Stimulated activated CD4-positive, alpha-beta T cell treated with anti-CD3 and anti-CD28 coated beads, Interleukin-1b, Interleukin-23, amount 100 ng/mL, for 24 hours (primary cell): ENCODE data around the gene DHRS2.
"Not testable (repeated sequence)": the region's sequence is repeated elsewhere in the genome, so short reads cannot be mapped to it uniquely, and the experiment has no call there.

Experiments
- DNase-seq, 4 experiments: peaks; one replicate each; pipeline ENCODE4 v3.0.0-alpha.2; 2020; ENCODE audit warnings: low read depth in 4 of 4, low spot score in 1 of 4

DHRS2 gene

DNA sequence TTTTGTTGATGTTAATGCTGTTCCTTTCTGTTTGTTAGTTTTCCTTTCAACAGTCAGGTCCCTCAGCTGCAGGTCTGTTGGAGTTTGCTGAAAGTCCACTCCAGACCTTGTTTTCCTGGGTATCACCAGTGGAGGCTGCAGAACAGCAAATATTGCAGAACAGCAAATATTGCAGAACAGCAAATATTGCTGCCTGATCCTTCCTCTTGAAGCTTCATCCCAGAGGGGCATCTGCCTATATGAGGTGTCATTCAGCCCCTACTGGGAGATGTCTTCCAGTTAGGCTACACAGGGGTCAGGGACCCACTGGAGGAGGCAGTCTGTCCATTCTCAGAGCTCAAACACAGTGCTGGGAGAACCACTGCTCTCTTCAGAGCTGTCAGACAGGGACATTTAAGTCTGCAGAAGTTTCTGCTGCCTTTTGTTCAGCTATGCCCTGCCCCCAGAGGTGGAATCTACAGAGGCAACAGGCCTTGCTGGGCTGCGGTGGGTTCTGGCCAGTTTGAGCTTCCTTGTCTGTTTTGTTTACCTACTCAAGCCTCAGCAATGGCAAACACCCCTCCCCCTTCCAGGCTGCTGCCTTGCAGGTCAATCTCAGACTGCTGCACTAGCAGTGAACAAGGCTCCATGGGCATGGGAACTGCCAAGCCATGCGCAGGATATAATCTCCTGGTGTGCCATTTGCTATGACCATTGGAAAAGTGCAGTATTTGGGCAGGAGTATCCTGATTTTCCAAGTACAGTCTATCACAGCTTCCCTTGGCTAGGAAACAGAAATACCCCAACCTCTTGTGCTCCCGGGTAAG lies 53.7 kb downstream of the DHRS2 start:
- DNase-seq = not testable (repeated sequence)

DNA sequence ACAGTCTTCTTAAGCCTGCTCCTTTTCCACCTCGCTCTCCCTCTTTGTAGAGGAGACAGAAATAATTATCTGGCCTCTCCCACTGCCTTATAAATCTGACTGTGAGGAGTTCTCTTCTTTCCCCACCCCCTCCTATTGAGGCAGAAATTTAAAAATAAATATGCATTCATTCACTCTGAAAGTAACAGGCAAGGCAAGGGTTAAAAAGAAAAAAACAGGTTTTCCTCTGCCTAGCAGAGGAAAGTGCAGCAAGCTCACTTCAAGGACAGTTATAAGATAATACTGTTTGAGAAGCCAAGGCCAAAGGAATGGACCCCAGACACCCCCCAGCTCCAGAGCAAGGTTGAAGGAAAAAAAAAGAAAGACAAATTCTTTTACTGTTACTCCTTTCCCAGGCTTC lies 56.3 kb downstream of the DHRS2 start:
- no peak for DNase-seq

GRCh38 chr14:23693252-23693775 lies 57.1 kb downstream of the DHRS2 start:
- no peak for DNase-seq

DNA sequence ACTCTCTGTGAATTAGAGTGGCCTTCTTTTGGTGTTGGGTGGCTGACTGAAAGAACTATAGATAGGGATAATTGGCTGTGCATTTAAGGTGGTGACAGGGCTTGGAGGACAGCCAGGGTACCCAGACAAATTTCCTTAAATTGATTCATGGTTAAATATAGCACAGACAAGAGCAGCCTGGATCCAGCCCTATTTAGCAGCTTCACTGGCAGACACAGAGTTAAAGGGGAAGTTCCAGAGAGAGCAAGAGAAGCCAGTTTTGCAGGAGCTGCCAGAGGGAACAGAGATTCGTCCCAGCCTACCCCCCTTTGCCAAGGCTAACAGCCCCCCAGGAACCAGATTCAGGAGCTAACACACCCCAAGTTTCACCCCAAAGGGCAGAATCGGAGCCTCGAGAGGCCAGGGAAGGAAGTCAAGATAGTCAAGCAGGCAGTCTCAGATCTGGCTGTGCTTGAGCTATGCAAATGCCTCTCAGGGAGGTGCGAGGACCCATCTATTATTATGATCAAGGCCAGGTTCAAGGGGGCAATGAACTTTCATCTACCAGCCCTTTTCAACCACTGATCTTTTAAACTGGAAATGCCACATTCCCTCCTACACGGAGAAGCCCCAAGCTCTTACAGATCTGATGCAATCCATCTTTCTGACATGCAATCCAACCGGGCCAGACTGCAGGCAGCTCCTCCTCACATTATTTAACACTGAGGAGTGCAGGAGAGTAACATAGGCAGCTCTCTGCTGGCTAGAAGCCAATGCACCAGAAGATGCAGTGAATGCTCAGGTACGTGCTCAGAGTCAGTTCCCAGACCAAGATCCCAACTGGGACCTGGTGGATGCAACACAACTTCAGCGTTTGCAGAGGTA lies 58.2 kb downstream of the DHRS2 start:
- DNase-seq = no peak
